T-helper 17 cell (primary cell): ENCODE results near the gene MICAL3. TPM values are rescaled to one million over a fixed set of nuclear protein-coding genes. Genes with fewer than 3 reads are reported as not detected.

ENCODE experiments used
- ATAC-seq: fragments of 150-1000 bp; cut with Tn5 transposase; 2 replicates; pipeline ENCODE4 v1.10.0; 2021; ENCODE audit warnings: mild to moderate bottlenecking, moderate library complexity
- DNase-seq, 3 donors: peaks; one replicate each; pipeline versions ENCODE4 v3.0.0 to v3.0.0-alpha.2; 2020 to 2021
- H3K9me3 ChIP-seq: one replicate; pipeline ENCODE4 v1.7.0; 2013; ENCODE audit warnings: low read length, mild to moderate bottlenecking; ENCODE audit not compliant: control insufficient read depth, poor library complexity, severe bottlenecking
- H3K27ac Mint-ChIP-seq: one replicate; pipeline ENCODE4 v1.8.0; 2022; ENCODE audit warnings: mild to moderate bottlenecking, moderate library complexity, mixed read lengths
- H3K27me3 Mint-ChIP-seq: one replicate; pipeline ENCODE4 v1.8.0; 2022; ENCODE audit warnings: mixed read lengths
- H3K36me3 Mint-ChIP-seq: one replicate; pipeline ENCODE4 v1.8.0; 2022; ENCODE audit warnings: low read depth, mixed read lengths
- H3K4me1 Mint-ChIP-seq: one replicate; pipeline ENCODE4 v1.8.0; 2022; ENCODE audit warnings: mild to moderate bottlenecking, mixed read lengths
- H3K4me3 Mint-ChIP-seq: one replicate; pipeline ENCODE4 v1.8.0; 2022; ENCODE audit warnings: mild to moderate bottlenecking, moderate library complexity, mixed read lengths
- total RNA-seq, 4 donors: library from RNA in 2 of 4; stranded (reverse) in 2 of 4; gene quantifications; one replicate each; pipeline ENCODE4 v1.2.3 and lab custom pipeline; 2022 to 2026

The MICAL3 gene
- total RNA-seq, 2 donors from 2014 or later: 28.9 to 37.0 TPM

GRCh38 chr22:17823964-17824363 is 200.4 kb downstream of the MICAL3 start:
- no peak overlapping the region for H3K4me3 Mint-ChIP-seq
- ATAC-seq (no peak), DNase-seq (no peak)
- H3K36me3 Mint-ChIP-seq: peaks cover 8% of the 10 kb centered on the region
- H3K4me1 Mint-ChIP-seq: peaks cover 4% of the 10 kb centered on the region
- H3K27me3 Mint-ChIP-seq: no peaks in the 10 kb centered on the region
- H3K27ac Mint-ChIP-seq: no peak overlapping the region
- H3K9me3 ChIP-seq: no peaks in the 10 kb centered on the region

- H3K36me3 Mint-ChIP-seq: peaks cover 8% of the 10 kb centered on the region
- no peak for ATAC-seq
- H3K4me3 Mint-ChIP-seq: no peak overlapping the region
- DNase-seq: no peak
- no peaks in the 10 kb centered on the region for H3K9me3 ChIP-seq
- no peak overlapping the region for H3K27ac Mint-ChIP-seq
- H3K27me3 Mint-ChIP-seq: no peaks in the 10 kb centered on the region
- H3K4me1 Mint-ChIP-seq: peaks cover 4% of the 10 kb centered on the region
These were observed 201.1 kb downstream of the MICAL3 start for GRCh38 chr22:17823226-17823625.

- Mint-ChIP-seq H3K4me3 (no peak overlapping the region), H3K4me1 (peaks cover 4% of the 10 kb centered on the region), H3K36me3 (peaks cover 6% of the 10 kb centered on the region), H3K27me3 (no peaks in the 10 kb centered on the region), H3K27ac (no peak overlapping the region)
- DNase-seq (no peak), ATAC-seq (no peak)
- H3K9me3 ChIP-seq: no peaks in the 10 kb centered on the region
These were observed 202.3 kb downstream of the MICAL3 start for GRCh38 chr22:17822087-17822486.

- Mint-ChIP-seq H3K36me3 (peaks cover 1% of the 10 kb centered on the region), H3K27ac (no peak overlapping the region), H3K4me1 (peaks cover 1% of the 10 kb centered on the region), H3K4me3 (no peak overlapping the region), H3K27me3 (no peaks in the 10 kb centered on the region)
- DNase-seq (no peak), ATAC-seq (no peak)
- no peaks in the 10 kb centered on the region for H3K9me3 ChIP-seq
These were observed 203.4 kb downstream of the MICAL3 start for GRCh38 chr22:17820879-17821439.

- Mint-ChIP-seq H3K36me3 (no peaks in the 10 kb centered on the region), H3K4me1 (no peaks in the 10 kb centered on the region), H3K27ac (no peak overlapping the region), H3K4me3 (no peak overlapping the region), H3K27me3 (no peaks in the 10 kb centered on the region)
- no peaks in the 10 kb centered on the region for H3K9me3 ChIP-seq
- DNase-seq (no peak), ATAC-seq (no peak)
These were observed 205.7 kb downstream of the MICAL3 start for GRCh38 chr22:17818649-17819048.

- no peaks in the 10 kb centered on the region for H3K9me3 ChIP-seq
- Mint-ChIP-seq H3K27ac (no peak overlapping the region), H3K36me3 (no peaks in the 10 kb centered on the region), H3K4me3 (no peak overlapping the region), H3K4me1 (no peaks in the 10 kb centered on the region), H3K27me3 (no peaks in the 10 kb centered on the region)
- no peak for ATAC-seq
- no peak for DNase-seq
These were observed 206.2 kb downstream of the MICAL3 start for GRCh38 chr22:17818180-17818579.

- H3K27me3 Mint-ChIP-seq: no peaks in the 10 kb centered on the region
- H3K4me3 Mint-ChIP-seq: no peak overlapping the region
- DNase-seq (no peak), ATAC-seq (no peak)
- no peaks in the 10 kb centered on the region for H3K36me3 Mint-ChIP-seq
- H3K4me1 Mint-ChIP-seq: no peaks in the 10 kb centered on the region
- H3K9me3 ChIP-seq: no peaks in the 10 kb centered on the region
- H3K27ac Mint-ChIP-seq: no peak overlapping the region
These were observed 206.8 kb downstream of the MICAL3 start for GRCh38 chr22:17817511-17818065.

GRCh38 chr22:17817079-17817478 is 207.3 kb downstream of the MICAL3 start:
- no peaks in the 10 kb centered on the region for H3K9me3 ChIP-seq
- Mint-ChIP-seq H3K27ac (no peak overlapping the region), H3K36me3 (no peaks in the 10 kb centered on the region), H3K4me3 (no peak overlapping the region), H3K27me3 (no peaks in the 10 kb centered on the region), H3K4me1 (no peaks in the 10 kb centered on the region)
- DNase-seq: no peak
- no peak for ATAC-seq

GRCh38 chr22:17816649-17817048 is 207.7 kb downstream of the MICAL3 start:
- ATAC-seq: no peak
- H3K27ac Mint-ChIP-seq: no peak overlapping the region
- no peaks in the 10 kb centered on the region for H3K36me3 Mint-ChIP-seq
- H3K27me3 Mint-ChIP-seq: no peaks in the 10 kb centered on the region
- H3K9me3 ChIP-seq: no peaks in the 10 kb centered on the region
- H3K4me3 Mint-ChIP-seq: no peak overlapping the region
- DNase-seq: no peak
- H3K4me1 Mint-ChIP-seq: no peaks in the 10 kb centered on the region

- Mint-ChIP-seq H3K27ac (no peak overlapping the region), H3K27me3 (no peaks in the 10 kb centered on the region), H3K36me3 (no peaks in the 10 kb centered on the region), H3K4me3 (no peak overlapping the region), H3K4me1 (no peaks in the 10 kb centered on the region)
- ATAC-seq (no peak), DNase-seq (no peak)
- no peaks in the 10 kb centered on the region for H3K9me3 ChIP-seq
These were observed 208.6 kb downstream of the MICAL3 start for GRCh38 chr22:17815703-17816254.

- Mint-ChIP-seq H3K27ac (no peak overlapping the region), H3K4me3 (no peak overlapping the region), H3K4me1 (no peaks in the 10 kb centered on the region), H3K27me3 (no peaks in the 10 kb centered on the region), H3K36me3 (no peaks in the 10 kb centered on the region)
- DNase-seq: no peak
- no peaks in the 10 kb centered on the region for H3K9me3 ChIP-seq
- no peak for ATAC-seq
These were observed 209.5 kb downstream of the MICAL3 start for GRCh38 chr22:17814830-17815229.

- no peaks in the 10 kb centered on the region for H3K27me3 Mint-ChIP-seq
- no peaks in the 10 kb centered on the region for H3K4me1 Mint-ChIP-seq
- no peak overlapping the region for H3K4me3 Mint-ChIP-seq
- no peaks in the 10 kb centered on the region for H3K9me3 ChIP-seq
- no peak for DNase-seq
- H3K27ac Mint-ChIP-seq: no peak overlapping the region
- no peak for ATAC-seq
- no peaks in the 10 kb centered on the region for H3K36me3 Mint-ChIP-seq
These were observed 210.3 kb downstream of the MICAL3 start for GRCh38 chr22:17814084-17814483.

GRCh38 chr22:17811119-17811518 is 213.2 kb downstream of the MICAL3 start:
- ATAC-seq: no peak
- no peaks in the 10 kb centered on the region for H3K36me3 Mint-ChIP-seq
- H3K4me1 Mint-ChIP-seq: no peaks in the 10 kb centered on the region

GRCh38 chr22:17810570-17811116 is 213.7 kb downstream of the MICAL3 start:
- H3K27ac Mint-ChIP-seq: no peak overlapping the region
- H3K9me3 ChIP-seq: no peaks in the 10 kb centered on the region
- ATAC-seq (no peak), DNase-seq (no peak)
- no peak overlapping the region for H3K4me3 Mint-ChIP-seq
- H3K36me3 Mint-ChIP-seq: no peaks in the 10 kb centered on the region
- no peaks in the 10 kb centered on the region for H3K4me1 Mint-ChIP-seq
- no peaks in the 10 kb centered on the region for H3K27me3 Mint-ChIP-seq

More at GRCh38 chr22:17811119-17811518, 213.2 kb downstream of the MICAL3 start:
- H3K27ac Mint-ChIP-seq: no peak overlapping the region
- H3K9me3 ChIP-seq: no peaks in the 10 kb centered on the region
- H3K27me3 Mint-ChIP-seq: no peaks in the 10 kb centered on the region
- no peak for DNase-seq
- H3K4me3 Mint-ChIP-seq: no peak overlapping the region
